Measurements from ENCODE around the gene ERCC6L2. TPM values are rescaled to one million over a fixed set of nuclear protein-coding genes. Genes with fewer than 3 reads are reported as not detected.

Gene ERCC6L2
- total and polyA plus RNA-seq, 2 experiments from 2014 or later: 33.5 to 80.6 TPM

GRCh38 chr9:96006961-96007360 lies 131.5 kb downstream of the ERCC6L2 start:
- Histone ChIP-seq H3K36me3 (ENCODE audit: insufficient read depth) (no peaks in the 10 kb centered on the region; the same call in 1 of the 2 replicates), H3K4me2 (no peak overlapping the region), H3K4me1 (ENCODE audit: insufficient read depth) (no peaks in the 10 kb centered on the region), H3K4me3 (no peak overlapping the region), H3K27me3 (ENCODE audit: insufficient read depth) (no peaks in the 10 kb centered on the region), H3K9me2 (ENCODE audit: insufficient read depth) (no peaks in the 10 kb centered on the region), H2AFZ (no peak overlapping the region), H3K27ac (ENCODE audit: low read depth) (no peak overlapping the region), H3F3A (replicated peaks; ENCODE audit: low read depth) (no peaks in the 10 kb centered on the region), H4K20me1 (replicated peaks; ENCODE audit: insufficient read depth) (no peaks in the 10 kb centered on the region; the same call in 1 of the 2 replicates), H3K79me2 (replicated peaks; ENCODE audit: insufficient read depth) (no peaks in the 10 kb centered on the region)
- Mint-ChIP-seq H3K27me3 (ENCODE audit: insufficient read depth, low read depth, poor library complexity) (no peaks in the 10 kb centered on the region), H3K9me3 (peaks cover 3% of the 10 kb centered on the region; the same call in 2 of the 3 replicates), H3K36me3 (ENCODE audit: low read depth) (peaks cover 24% of the 10 kb centered on the region), H3K4me3 (no peak overlapping the region), H3K4me1 (peaks cover 8% of the 10 kb centered on the region), H3K27ac (no peak overlapping the region)
- no peak for ATAC-seq
- TF ChIP-seq ZNF462 (CRISPR knock-in tag; IDR thresholded peaks at IDR 0.05): no peak
- no peak for TF ChIP-seq CREB1 (CRISPR knock-in tag; IDR thresholded peaks at IDR 0.05; ENCODE audit: low read depth)
- TF ChIP-seq STAT1 (IDR thresholded peaks at IDR 0.05; ENCODE audit: unreplicated experiment): no peak
- no peak for TF ChIP-seq CTCF (conservative IDR thresholded peaks at IDR 0.05; ENCODE audit: low read depth in 2 of 2)
- TF ChIP-seq ETS1 (IDR thresholded peaks at IDR 0.05): no peak
- no peak for TF ChIP-seq EZH2phosphoT487 (IDR thresholded peaks at IDR 0.05; ENCODE audit: unreplicated experiment)
- no peak for TF ChIP-seq NANOG (IDR thresholded peaks at IDR 0.05; ENCODE audit: borderline replicate concordance)
- no peak for DNase-seq (ENCODE audit: low spot score)
